OCI-LY7 (cell line): ENCODE data around the gene TXNDC2. TPM values are rescaled to one million over a fixed set of nuclear protein-coding genes. Genes with fewer than 3 reads are reported as not detected.
"Not testable (repeated sequence)": the region's sequence is repeated elsewhere in the genome, so short reads cannot be mapped to it uniquely, and the experiment has no call there.

Experiments
- BruUV-seq: library from RNA; stranded (reverse); fragments of 400-500 nt; replicated peaks from 2 replicates; lab custom pipeline; 2021; lab: Mats Ljungman, UMichigan
- CTCF ChIA-PET: fragments of 300-600 bp; sonication (Branson Sonifier 250); formaldehyde crosslinking; loops from one replicate; lab custom pipeline; 2022; ENCODE audit warnings: antibody characterized with exemption; ENCODE audit not compliant: unreplicated experiment; lab: Charles Lee
- POLR2A ChIA-PET: fragments of 300-600 bp; sonication (Branson Sonifier 250); formaldehyde crosslinking; loops from one replicate; lab custom pipeline; 2022; ENCODE audit warnings: antibody characterized with exemption; lab: Charles Lee
- DNase-seq: peaks from one replicate; pipeline ENCODE4 v3.0.0-alpha.2; 2015; ENCODE audit warnings: low spot score
- H2AFZ ChIP-seq: fragments of 200-600 bp; sonication (generic), shearing (Covaris generic); 2 replicates; pipeline ENCODE4 v1.6.1; 2014; ENCODE audit warnings: mild to moderate bottlenecking, antibody characterized with exemption, low read length, moderate library complexity
- H3K27ac ChIP-seq: fragments of 200-600 bp; sonication (generic); 2 replicates; pipeline ENCODE4 v1.5.1; 2014; ENCODE audit warnings: mixed run types, low read depth, mild to moderate bottlenecking, moderate library complexity, low read length, inconsistent platforms; ENCODE audit not compliant: poor library complexity, severe bottlenecking
- H3K36me3 ChIP-seq: fragments of 200-600 bp; sonication (generic); 2 replicates; pipeline ENCODE4 v1.6.1; 2014; ENCODE audit warnings: mild to moderate bottlenecking, antibody characterized with exemption, low read length, moderate library complexity, mixed read lengths; ENCODE audit not compliant: insufficient read depth
- H3K4me1 ChIP-seq: fragments of 200-600 bp; sonication (generic); 2 replicates; pipeline ENCODE4 v1.5.1; 2014; ENCODE audit warnings: mild to moderate bottlenecking, low read length; ENCODE audit not compliant: insufficient read depth, poor library complexity, severe bottlenecking
- H3K4me2 ChIP-seq: fragments of 200-600 bp; sonication (generic); 2 replicates; pipeline ENCODE4 v1.6.1; 2014; ENCODE audit warnings: mild to moderate bottlenecking, low read length
- H3K4me3 ChIP-seq: fragments of 200-600 bp; sonication (generic); 2 replicates; pipeline ENCODE4 v1.5.1; 2014; ENCODE audit warnings: mild to moderate bottlenecking, low read depth, low read length; ENCODE audit not compliant: poor library complexity, severe bottlenecking
- H3K79me2 ChIP-seq: fragments of 200-600 bp; sonication (generic); 2 replicates; pipeline ENCODE4 v1.6.1; 2016; ENCODE audit warnings: low read depth, mild to moderate bottlenecking, low read length, moderate library complexity, mixed read lengths; ENCODE audit not compliant: insufficient read depth
- H3K9me2 ChIP-seq: fragments of 200-600 bp; sonication (generic); 2 replicates; pipeline ENCODE4 v1.6.1; 2016; ENCODE audit warnings: mild to moderate bottlenecking, low read length, mixed read lengths; ENCODE audit not compliant: insufficient read depth
- H3K9me3 ChIP-seq: fragments of 200-600 bp; sonication (generic); 2 replicates; pipeline ENCODE4 v1.6.1; 2014; ENCODE audit warnings: mild to moderate bottlenecking, mixed run types, low read length, mixed read lengths
- H4K20me1 ChIP-seq: fragments of 200-600 bp; sonication (generic); 2 replicates; pipeline ENCODE4 v1.6.1; 2014; ENCODE audit warnings: mild to moderate bottlenecking, antibody characterized with exemption, low read length, moderate library complexity, mixed read lengths; ENCODE audit not compliant: insufficient read depth
- EZH2phosphoT487 ChIP-seq: fragments of 200-600 bp; sonication (generic); IDR thresholded peaks from 2 replicates; pipeline ENCODE4 v1.6.1; 2018; ENCODE audit warnings: low read depth, borderline replicate concordance, mild to moderate bottlenecking, mixed run types, antibody characterized with exemption, low read length, moderate library complexity, mixed read lengths
- intact Hi-C: fragments of 100-400 bp; cut with micrococcal nuclease; formaldehyde crosslinking; loops from one replicate; pipeline ENCODE4 v1.10.0; 2022; ENCODE audit not compliant: unreplicated experiment
- total RNA-seq, 2 experiments: library from RNA; depleted of rRNA in 1 of 2; stranded (reverse); fragments of >200 nt in 1 of 2; shearing (Covaris generic) in 1 of 2; gene quantifications; 2 replicates each; pipeline ENCODE4 v1.2.3, GENCODE V29; 2014 to 2022
- TF ChIP-seq, protein P1 (sequence below): fragments of 200-600 bp; sonication (generic); conservative IDR thresholded peaks from 2 replicates; pipeline ENCODE4 v1.5.1; 2014; ENCODE audit warnings: mild to moderate bottlenecking, antibody characterized with exemption, low read length, moderate library complexity, mixed read lengths

The TXNDC2 gene
- total RNA-seq, 2 experiments from 2014 or later: not detected

DNA sequence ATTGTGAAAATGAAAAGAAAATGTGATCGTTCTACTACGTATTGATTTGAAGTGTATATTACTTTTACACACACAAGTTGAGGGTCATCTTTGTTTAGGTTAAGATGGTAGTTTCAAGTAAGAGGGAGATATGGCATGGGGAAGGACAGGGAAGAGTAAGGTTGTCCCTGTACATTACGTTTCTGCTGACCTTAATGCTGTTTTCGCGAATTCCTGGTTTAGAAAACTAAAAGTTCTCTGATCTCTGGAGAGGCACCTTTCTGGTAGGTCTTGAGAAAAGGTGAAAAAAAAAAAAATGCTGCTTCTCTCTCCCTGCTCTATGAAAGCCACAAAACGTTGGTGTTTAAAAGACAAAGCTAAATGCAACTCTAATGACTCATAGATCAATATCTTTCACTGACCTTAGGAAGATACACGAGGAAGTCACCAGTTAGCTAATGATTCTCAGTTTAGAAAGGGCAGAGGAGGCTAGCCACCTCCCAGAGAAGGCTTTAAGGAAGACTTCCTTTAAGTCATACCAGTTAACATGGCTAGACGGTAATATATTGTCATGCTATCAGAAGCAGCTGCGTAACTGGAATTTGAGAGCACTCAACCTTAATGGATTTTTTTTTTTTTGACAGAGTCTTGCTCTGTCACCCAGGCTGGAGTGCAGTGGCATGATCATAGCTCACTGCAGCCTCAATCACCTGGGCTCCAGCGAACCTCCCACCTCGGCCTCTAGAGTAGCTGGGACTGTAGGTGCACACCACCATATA, 13.2 kb downstream of the TXNDC2 start:
- no peaks in the 10 kb centered on the region for H3K9me3 ChIP-seq
- H4K20me1 ChIP-seq: no peaks in the 10 kb centered on the region
- no peak overlapping the region for H3K27ac ChIP-seq
- H3K4me3 ChIP-seq: no peak overlapping the region
- no peak overlapping the region for H3K4me2 ChIP-seq
- CTCF ChIA-PET: no interaction called here
- intact Hi-C loops: no loop called here
- no peaks in the 10 kb centered on the region for H3K36me3 ChIP-seq
- no peak overlapping the region for H2AFZ ChIP-seq
- no TSS peak for BruUV-seq
- H3K79me2 ChIP-seq: no peaks in the 10 kb centered on the region
- no peak for TF ChIP-seq EZH2phosphoT487
- TF ChIP-seq, protein P1, sequence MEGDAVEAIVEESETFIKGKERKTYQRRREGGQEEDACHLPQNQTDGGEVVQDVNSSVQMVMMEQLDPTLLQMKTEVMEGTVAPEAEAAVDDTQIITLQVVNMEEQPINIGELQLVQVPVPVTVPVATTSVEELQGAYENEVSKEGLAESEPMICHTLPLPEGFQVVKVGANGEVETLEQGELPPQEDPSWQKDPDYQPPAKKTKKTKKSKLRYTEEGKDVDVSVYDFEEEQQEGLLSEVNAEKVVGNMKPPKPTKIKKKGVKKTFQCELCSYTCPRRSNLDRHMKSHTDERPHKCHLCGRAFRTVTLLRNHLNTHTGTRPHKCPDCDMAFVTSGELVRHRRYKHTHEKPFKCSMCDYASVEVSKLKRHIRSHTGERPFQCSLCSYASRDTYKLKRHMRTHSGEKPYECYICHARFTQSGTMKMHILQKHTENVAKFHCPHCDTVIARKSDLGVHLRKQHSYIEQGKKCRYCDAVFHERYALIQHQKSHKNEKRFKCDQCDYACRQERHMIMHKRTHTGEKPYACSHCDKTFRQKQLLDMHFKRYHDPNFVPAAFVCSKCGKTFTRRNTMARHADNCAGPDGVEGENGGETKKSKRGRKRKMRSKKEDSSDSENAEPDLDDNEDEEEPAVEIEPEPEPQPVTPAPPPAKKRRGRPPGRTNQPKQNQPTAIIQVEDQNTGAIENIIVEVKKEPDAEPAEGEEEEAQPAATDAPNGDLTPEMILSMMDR: no peak
- H3K9me2 ChIP-seq: no peaks in the 10 kb centered on the region
- no peaks in the 10 kb centered on the region for H3K4me1 ChIP-seq
- POLR2A ChIA-PET: interaction anchor here (0.6 to 1.5 kb wide), 2 partner anchors 9 to 332 kb away, joined by 3 to 4 read pairs; no protein-coding TSS in a partner anchor
- DNase-seq: no peak

- H3K79me2 ChIP-seq, H3K9me3 ChIP-seq, BruUV-seq, H3K27ac ChIP-seq, H2AFZ ChIP-seq, DNase-seq, intact Hi-C loops, H3K9me2 ChIP-seq, H4K20me1 ChIP-seq, CTCF ChIA-PET, H3K4me2 ChIP-seq, H3K36me3 ChIP-seq, H3K4me3 ChIP-seq, H3K4me1 ChIP-seq: not testable (repeated sequence)
- POLR2A ChIA-PET: interaction anchor here (1.5 kb wide), 1 partner anchor 8 kb away, joined by 4 read pairs; no protein-coding TSS in a partner anchor
Observed at GRCh38 chr18:9899550-9899930, 13.8 kb downstream of the TXNDC2 start.

- no TSS peak for BruUV-seq
- Histone ChIP-seq H2AFZ (no peak overlapping the region), H3K79me2 (no peaks in the 10 kb centered on the region), H3K9me2 (no peaks in the 10 kb centered on the region), H4K20me1 (no peaks in the 10 kb centered on the region), H3K27ac (no peak overlapping the region), H3K4me3 (no peak overlapping the region), H3K9me3 (no peaks in the 10 kb centered on the region), H3K4me1 (no peaks in the 10 kb centered on the region), H3K4me2 (no peak overlapping the region), H3K36me3 (no peaks in the 10 kb centered on the region)
- ChIA-PET POLR2A (no interaction called here), CTCF (no interaction called here)
- intact Hi-C loops: no loop called here
- TF ChIP-seq EZH2phosphoT487: no peak
- TF ChIP-seq, protein P1: no peak
- DNase-seq: no peak
Observed at GRCh38 chr18:9900699-9901098, 14.9 kb downstream of the TXNDC2 start.
